Right kidney (tissue), 1 donor: ENCODE measurements around the gene CLEC4F.

Experiments
- DNase-seq: peaks from one replicate; pipeline ENCODE4 v3.0.0-alpha.2; 2016

Gene CLEC4F

GRCh38 chr2:70785137-70785911 is 35.1 kb downstream of the CLEC4F start:
- DNase-seq: no peak

DNA sequence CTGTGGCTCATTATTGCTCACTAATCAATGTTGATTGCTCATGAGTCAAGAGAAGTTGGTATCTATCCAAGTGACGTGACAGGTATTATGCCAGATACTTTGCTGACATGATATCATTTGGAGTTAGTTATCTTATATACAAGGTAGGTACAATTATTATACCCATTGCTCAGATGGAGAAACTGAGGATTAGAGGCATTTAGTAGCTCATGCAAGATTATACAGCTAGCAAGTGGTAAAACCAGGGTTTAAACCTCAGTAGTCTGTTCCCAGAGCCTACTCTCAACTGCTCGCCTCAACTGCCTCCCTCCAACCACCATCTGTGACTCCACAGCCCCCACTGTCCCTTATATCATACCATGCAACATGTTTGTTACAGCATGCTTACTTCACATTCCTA is 36.1 kb downstream of the CLEC4F start:
- no peak for DNase-seq

DNA sequence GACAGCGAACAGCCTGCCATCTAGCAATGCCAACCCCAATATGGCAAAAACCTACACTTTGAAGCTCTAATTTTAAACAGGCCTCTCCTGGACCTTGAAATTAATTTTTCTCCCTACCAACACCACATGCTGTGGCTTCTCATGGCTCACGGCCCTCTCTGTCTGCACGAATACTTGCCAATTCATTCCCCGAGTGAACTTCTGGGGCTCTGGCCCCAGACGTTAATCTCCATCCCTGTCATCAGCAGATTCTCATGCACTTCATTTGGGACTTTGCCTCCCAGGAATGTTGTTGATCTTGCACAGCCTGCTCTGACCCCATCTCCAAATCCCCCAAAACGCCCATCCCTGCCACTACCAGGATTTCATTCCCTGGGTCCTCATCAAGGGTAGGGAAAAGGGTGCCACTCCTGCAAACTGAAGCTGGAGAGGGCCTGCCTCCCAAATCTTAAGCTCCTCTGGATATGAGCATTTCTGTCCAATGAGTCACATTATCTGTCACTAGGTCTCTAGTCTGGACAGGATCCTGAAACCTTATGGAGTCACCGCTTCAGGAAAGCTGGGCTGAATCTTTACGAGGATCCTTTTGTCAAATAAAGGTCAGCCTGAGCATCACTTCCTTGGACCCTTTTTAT is 40.4 kb downstream of the CLEC4F start:
- DNase-seq: no peak

- no peak for DNase-seq
Observed at GRCh38 chr2:70779491-70779890, 40.9 kb downstream of the CLEC4F start.

DNA sequence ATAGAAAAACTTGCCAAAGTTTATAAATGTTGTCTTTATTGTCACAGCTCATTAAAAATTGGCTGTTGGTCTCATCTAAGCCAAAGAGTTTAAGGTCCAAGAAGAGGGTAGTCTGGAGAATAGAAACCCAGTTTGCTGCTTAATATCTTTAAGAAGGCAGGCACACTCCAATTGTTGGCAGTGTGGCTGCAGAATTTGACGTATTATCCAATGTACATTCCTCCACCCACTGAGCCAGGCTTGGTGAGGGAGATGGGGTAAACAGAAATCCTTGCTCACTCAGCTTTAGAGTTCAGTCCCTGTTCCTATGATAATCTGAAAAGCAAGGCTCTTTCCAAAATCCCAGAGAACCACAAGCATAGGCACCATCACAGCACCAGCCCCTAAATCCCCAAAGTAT is 41.7 kb downstream of the CLEC4F start:
- DNase-seq: no peak

DNA sequence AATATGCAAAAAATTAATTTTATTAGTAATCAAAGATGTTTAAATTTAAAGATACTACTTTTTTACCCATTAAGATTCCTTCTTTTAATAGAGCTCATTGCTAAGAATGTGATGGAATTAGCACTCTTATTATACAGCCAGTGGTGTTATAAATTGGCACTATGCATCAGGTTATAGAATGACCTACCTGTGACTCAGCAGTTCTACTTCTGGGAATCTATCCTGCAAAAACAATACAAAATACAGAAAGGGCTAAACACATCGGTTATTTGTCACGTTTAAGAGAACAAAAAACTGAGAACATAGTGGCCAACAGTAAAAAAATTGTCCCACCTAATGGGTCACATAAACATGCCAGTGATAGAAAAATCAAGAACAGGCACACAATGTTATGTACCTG is 42.9 kb downstream of the CLEC4F start:
- no peak for DNase-seq

- DNase-seq: no peak
Observed at GRCh38 chr2:70776266-70776665, 44.1 kb downstream of the CLEC4F start.

DNA sequence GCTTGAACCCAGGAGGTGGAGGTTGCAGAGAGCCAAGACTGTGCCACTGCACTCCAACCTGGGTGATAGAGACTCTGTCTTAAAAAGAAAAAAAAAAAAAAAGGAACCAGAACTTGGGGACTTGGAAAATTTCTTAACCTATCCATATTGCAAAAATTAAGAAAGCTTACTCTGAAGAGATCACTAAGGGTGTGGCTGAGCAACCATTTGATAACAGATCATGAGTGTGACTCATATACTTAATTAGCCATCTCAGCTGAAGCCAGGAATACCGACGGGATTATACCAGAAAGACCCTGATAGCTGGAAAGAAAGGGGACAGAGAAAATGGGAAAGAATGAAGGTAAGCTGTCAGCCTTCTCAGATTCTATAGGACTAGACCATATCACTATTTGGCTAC is 45.3 kb downstream of the CLEC4F start:
- DNase-seq: no peak

- no peak for DNase-seq
Observed at GRCh38 chr2:70772486-70773155, 47.8 kb downstream of the CLEC4F start.

- no peak for DNase-seq
Observed at GRCh38 chr2:70771446-70771845, 49.0 kb downstream of the CLEC4F start.

- DNase-seq: no peak
Observed at GRCh38 chr2:70769450-70769849, 50.9 kb downstream of the CLEC4F start.

DNA sequence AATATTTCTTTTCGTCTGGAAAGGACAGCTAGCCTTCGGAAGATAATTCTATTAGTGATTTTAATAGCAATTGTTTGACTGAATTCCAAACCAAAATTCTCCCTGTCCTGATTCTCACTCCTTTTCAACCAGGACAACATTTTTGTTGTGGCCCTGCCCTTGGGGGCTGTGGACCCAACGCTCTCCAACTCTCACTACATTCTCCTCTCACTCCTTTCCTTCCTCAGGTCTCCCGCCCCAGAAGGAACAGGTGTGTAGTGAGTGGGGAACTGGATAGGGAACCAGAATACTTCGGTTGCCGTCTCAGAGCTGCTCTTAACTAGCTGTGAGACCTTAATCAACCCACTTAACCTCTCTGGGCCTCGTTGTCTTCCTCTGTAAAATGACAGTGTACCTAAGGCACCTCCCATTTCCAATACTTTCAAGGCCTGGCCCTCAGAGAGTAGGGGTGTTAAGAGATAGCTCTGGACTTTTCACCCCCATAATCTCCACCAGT is 51.8 kb downstream of the CLEC4F start:
- no peak for DNase-seq

DNA sequence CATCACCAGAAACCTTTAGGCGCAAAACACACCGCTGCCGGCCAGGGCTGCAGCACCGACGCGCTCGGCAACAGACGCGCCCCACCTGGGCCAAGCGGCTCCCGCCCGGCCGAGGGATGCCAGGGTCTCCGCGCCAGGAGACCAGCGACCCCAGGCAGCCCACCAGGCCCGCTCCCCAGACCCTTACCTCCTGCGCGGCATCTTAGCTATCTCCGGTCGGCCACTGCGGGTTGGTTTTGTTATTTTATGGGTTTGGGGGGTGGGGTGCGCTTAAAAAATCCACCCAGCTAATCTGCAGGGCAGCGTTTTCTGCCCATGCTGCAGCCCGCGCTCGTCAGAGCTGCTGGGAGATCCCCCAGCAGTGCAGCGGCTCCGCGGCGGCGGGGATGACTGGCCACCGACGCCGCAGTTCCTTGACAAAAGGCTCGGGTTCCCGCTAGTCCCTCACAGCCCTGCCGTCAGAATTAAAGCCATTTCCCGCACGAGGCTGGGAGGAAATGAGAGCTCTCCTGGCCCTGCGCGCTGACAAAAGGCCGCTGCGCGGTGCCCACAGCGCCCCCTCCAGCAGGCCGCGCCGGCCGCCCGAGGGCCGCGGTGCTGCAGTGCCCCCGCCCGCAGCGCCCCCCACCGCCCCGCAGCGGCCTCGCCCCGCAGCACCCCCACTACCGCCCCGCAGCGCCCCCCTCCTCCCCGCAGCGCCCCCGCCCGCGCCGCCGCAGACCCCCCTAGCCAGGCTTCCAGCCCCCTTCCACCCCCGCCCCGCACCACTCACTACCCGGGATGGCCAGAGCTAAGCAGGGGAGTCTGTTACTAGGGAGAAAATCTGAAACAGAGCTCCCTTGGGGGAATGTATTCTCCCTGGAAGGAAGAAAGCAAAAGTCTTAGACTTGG is 52.5 kb downstream of the CLEC4F start, which contains the start of gene ADD2:
TSS of gene ADD2 (minus strand) at position 502 of the 891 bp plus-strand sequence. CDS start 61,792 bp downstream, outside the sequence.
- DNase-seq: peak; percentile 86

- DNase-seq: peak; percentile 81
Observed at GRCh38 chr2:70767079-70767698, 53.2 kb downstream of the CLEC4F start.

DNA sequence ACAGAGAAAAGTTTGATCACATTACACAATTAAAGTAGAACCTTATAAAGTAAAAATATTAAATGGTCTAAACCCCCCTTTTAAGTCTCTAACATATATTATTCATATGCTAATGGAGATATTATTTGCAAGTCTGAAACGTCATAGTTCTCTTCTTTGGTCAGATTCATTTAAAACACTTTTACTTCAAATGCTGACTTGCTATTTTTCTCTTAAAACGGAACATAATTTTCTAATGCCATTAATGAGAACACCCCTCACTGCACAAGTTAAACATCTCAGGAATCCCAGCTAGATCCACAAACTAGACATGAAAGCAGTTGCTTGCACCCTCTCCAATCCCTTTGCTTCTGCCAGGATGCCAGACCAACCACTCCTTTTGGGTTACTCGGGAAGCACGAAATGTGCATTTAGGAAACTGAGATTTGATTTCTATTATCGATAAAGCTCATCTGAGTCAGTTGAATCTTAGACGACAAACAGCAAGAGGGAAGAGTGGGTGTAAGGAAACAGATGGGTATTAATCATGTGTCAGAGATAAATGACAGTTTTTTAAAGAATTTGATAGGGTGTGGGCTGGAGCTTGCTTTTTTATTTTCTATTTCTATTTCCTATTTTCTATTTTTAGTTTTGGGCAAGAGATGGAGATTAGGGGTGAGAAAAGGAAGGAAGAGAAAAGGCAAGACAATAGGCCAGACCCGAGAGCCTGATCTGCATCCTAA is 53.9 kb downstream of the CLEC4F start:
- no peak for DNase-seq

GRCh38 chr2:70765507-70765906 is 54.9 kb downstream of the CLEC4F start:
- DNase-seq: no peak

DNA sequence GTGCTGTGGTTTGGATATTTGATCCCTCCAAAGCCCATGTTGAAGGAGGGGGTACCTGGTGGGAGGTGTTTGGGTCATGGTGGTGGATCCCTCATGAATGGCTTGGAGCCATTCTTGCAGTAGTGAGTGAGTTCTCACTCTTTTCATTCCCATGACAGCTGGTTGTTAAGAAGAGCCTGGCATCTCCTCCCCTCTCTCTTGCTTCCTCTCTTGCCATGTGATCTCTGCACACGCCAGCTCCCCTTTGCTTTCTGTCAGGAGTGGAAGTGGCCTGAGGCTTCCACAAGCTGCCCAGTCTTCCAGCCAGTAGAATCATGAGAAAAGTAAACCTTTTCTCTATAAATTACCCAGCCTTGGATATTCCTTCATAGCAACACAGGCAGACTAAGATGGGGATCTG is 61.0 kb downstream of the CLEC4F start:
- no peak for DNase-seq
